Measurements from ENCODE around the gene METAP1.
A peak's percentile ranks its signal among the peaks of the same experiment; 100 is the strongest.
"Not testable (repeated sequence)": the region's sequence is repeated elsewhere in the genome, so short reads cannot be mapped to it uniquely, and the experiment has no call there.

Gene METAP1

GRCh38 chr4:98995183-98996055 lies at the start of gene METAP1:
METAP1 (plus strand) TSS chr4:98995721; CDS start chr4:98995754, 33 bp downstream.
- FAIRE-seq (no peak), DNase-seq (ENCODE audit: low spot score) (peak; percentile 89)

GRCh38 chr4:98946359-98946758 lies 49.2 kb upstream of the METAP1 start:
- FAIRE-seq (no peak), DNase-seq (ENCODE audit: low spot score) (no peak)

- DNase-seq (ENCODE audit: low spot score) (no peak), FAIRE-seq (no peak)
Measured at GRCh38 chr4:98950925-98951324, 44.6 kb upstream of the METAP1 start.

- no peak for FAIRE-seq
Measured at GRCh38 chr4:98951710-98952109, 43.8 kb upstream of the METAP1 start.

GRCh38 chr4:98955229-98955628 lies 40.3 kb upstream of the METAP1 start:
- no peak for FAIRE-seq

More at GRCh38 chr4:98951710-98952109, 43.8 kb upstream of the METAP1 start:
- DNase-seq (ENCODE audit: low spot score) = no peak

GRCh38 chr4:98958065-98958464 lies 37.5 kb upstream of the METAP1 start:
- FAIRE-seq (no peak), DNase-seq (ENCODE audit: low spot score) (no peak)

More at GRCh38 chr4:98955229-98955628, 40.3 kb upstream of the METAP1 start:
- no peak for DNase-seq (ENCODE audit: low spot score)

- FAIRE-seq (no peak), DNase-seq (ENCODE audit: low spot score) (no peak)
Measured at GRCh38 chr4:98959411-98959810, 36.1 kb upstream of the METAP1 start.

GRCh38 chr4:98961770-98962169 lies 33.8 kb upstream of the METAP1 start:
- no peak for FAIRE-seq
- no peak for DNase-seq (ENCODE audit: low spot score)

- DNase-seq (ENCODE audit: low spot score) (no peak), FAIRE-seq (no peak)
Measured at GRCh38 chr4:98963538-98964433, 31.7 kb upstream of the METAP1 start.

GRCh38 chr4:98966926-98967325 lies 28.6 kb upstream of the METAP1 start:
- DNase-seq (ENCODE audit: low spot score) = no peak
- no peak for FAIRE-seq

- no peak for FAIRE-seq
- no peak for DNase-seq (ENCODE audit: low spot score)
Measured at GRCh38 chr4:98967786-98968329, 27.7 kb upstream of the METAP1 start.

- FAIRE-seq (no peak), DNase-seq (ENCODE audit: low spot score) (no peak)
Measured at GRCh38 chr4:98969878-98970785, 25.4 kb upstream of the METAP1 start.

GRCh38 chr4:98976716-98977115 lies 18.8 kb upstream of the METAP1 start:
- no peak for DNase-seq (ENCODE audit: low spot score)
- no peak for FAIRE-seq

GRCh38 chr4:98977557-98977956 lies 18.0 kb upstream of the METAP1 start:
- FAIRE-seq = no peak
- DNase-seq (ENCODE audit: low spot score) = no peak

GRCh38 chr4:98987720-98988119 lies 7.8 kb upstream of the METAP1 start:
- DNase-seq (ENCODE audit: low spot score) = no peak
- FAIRE-seq = no peak

- not testable (repeated sequence) for DNase-seq (ENCODE audit: low spot score); FAIRE-seq
Measured at GRCh38 chr4:98992835-98993234, 2.7 kb upstream of the METAP1 start.

- DNase-seq (ENCODE audit: low spot score) (no peak), FAIRE-seq (no peak)
Measured at GRCh38 chr4:98993419-98994071, 2.0 kb upstream of the METAP1 start.

- FAIRE-seq (no peak), DNase-seq (ENCODE audit: low spot score) (no peak)
Measured at GRCh38 chr4:98994474-98995182, 893 bp upstream of the METAP1 start.

GRCh38 chr4:98996056-98996764 lies 689 bp downstream of the METAP1 start:
- FAIRE-seq = peak; percentile 11
- DNase-seq (ENCODE audit: low spot score) = peak; percentile 47
